Ecto neural progenitor cell (in vitro differentiated cells): Measurements from ENCODE around the gene FOXJ1.

Source experiments
- DNase-seq: peaks from one replicate; pipeline ENCODE4 v3.0.0-alpha.2; 2018; ENCODE audit warnings: low spot score

The FOXJ1 gene

GRCh38 chr17:76123749-76124581 is 17.1 kb downstream of the FOXJ1 start:
- DNase-seq = no peak

DNA sequence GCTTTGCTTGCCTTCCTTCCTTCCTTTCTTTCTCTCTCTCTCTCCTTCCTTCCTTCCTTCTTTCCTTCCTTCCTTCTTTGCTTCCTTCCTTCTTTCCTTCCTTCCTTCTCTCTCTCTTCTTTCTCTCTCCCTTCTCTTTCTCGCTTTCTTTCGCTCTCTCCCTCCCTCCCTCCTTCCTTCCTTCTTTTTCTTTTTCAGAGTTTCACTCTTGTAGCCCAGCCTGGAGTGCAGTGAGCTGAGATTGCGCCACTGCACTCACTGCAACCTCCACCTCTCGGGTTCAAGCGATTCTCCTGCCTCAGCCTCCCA is 17.9 kb downstream of the FOXJ1 start:
- no peak for DNase-seq

DNA sequence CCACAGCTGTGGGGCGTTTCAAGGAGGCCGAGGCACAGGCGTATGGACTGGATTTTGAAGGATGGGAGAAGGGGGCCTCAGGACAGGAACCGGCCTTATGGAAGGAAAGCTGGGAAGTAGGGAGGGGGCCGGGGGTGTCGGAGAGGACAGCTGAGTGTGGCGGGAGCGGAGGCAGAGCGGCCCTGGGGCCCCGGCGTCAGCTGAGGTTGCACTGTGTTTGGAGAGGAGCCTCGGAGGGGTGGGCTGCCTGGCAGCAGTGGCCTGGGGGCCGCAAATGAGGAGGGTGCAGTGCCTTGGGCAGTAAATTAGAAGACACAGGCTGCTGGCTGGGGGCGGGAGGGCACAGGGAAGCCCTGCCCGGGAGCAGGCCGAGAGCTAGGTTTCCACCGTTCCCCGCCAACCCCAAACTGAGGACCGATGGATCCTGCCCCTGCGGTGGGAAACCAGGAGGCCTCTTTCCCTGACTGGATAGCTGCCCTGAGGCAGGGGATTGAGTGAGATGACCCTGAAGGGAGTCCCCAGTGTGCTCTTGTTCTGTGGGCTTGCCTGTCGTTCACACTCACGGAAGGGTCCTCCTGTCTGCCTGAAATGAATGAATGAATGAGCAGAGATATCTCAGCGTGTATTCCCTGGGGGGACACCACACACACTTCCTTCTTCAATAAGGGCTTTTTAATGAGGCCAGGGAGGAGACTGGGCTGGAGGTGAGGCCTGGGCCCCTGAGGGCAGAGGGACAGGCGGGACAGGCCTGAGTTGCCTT is 18.4 kb downstream of the FOXJ1 start:
- DNase-seq = peak; percentile 63

DNA sequence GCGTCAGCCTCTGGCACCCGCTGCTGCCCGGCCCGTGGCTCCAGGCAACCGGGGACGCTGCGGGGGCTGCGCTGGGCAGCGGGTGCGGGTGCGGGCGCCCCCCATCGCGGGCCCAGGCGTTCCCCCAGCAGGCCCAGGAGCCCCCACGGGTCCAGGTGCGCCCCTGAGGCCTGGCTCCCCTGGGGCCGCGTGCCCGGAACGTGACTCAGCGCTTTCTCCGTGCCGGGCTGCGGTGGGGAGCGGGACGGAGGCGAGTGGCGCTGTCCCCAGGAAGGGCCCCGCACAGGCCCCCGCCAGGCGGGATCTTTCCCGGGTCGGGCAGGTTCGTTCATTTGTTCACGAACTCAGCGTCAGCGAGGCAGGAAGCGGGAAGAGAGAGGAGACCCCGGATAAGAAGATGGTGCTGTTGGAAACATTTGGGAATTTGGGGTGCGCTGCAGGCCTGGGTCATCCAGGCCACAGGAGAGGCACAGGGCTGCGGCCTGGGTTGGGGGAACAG is 19.1 kb downstream of the FOXJ1 start:
- peak; percentile 71 for DNase-seq

DNA sequence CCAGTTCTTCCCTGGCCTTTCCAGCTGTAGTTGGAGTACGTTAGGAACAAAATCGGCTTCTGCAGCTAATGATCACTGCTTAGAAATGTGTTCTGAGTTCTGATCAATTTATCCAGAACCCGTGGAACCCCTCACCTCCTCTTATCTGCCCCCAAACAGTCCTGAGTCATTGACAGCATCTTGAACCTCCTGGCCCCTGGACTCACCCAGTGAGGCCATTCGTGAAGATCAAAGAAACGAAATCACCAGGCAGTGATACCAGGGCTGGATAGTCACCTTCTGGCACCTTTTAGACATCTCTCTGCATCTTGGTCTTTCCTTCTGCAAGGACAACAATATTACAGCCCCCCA is 20.4 kb downstream of the FOXJ1 start:
- no peak for DNase-seq

DNA sequence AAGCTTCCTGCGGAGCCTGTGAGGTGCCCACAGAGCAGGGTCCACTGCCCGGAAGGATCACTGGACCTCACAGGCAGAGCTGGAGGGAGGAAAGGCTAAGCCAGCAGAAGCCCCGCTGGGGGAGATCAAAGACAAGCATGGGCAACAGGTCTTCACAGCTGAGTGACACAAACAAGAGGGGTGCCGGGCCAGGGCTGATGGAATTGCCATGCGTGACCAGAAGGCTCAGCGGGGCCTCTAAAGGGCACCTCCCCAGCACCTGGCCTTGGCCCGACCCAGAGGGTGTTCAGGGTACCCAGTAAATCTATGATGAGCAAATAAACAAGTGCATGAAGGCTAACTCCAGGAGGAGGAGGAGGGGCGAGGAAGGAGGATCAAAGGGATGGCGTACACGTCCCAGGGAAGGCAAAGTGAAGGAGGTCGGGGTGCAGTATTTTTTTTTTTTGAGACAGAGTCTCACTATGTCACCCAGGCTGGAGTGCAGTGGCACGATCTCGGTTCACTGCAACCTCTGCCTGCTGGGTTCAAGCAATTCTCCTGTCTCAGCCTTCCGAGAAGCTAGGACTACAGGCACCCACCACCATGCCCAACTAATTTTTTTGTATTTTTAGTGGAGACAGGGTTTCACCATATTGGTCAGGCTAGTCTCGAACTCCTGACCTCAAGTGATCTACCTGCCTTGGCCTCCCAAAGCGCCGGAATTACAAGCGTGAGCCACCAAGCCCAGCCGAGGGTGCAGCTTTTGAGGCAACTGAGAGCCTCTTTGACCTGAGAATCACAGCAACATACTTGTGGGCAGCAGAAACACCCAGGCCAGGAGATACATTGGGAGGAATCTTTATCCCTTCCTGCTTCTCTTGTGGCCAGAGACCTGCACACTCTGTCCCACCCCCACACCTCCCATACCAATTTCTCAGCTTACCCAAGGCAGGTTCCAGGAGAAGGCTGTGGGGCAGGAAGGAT is 21.4 kb downstream of the FOXJ1 start:
- peak; percentile 59 for DNase-seq

DNA sequence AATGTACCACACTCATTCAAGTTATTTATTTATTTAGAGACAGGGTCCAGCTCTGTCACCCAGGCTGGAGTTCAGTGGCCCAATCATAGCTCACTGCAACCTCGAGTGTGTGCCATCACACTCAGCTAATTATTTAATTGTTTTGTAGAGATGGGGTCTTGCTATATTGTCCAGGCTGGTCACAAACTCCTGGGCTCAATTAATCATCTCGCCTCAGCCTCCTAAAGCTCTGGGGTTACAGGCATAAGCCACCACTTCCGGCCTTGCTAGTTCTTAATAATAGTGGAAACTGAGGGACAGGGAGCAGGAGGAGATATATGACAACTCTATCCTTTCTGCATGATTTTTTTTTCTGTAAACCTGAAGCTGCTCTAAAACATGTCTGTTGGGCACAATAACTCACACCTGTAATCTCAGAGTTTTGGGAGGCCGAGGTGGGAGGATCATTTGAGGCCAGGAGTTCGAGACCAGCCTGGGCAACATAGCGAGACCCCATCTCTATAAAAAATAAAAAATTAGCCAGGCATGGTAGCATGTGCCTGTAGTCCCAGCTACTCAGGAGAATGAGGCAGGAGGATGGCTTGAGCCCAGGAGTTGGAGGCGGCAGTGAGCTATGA is 25.8 kb downstream of the FOXJ1 start:
- DNase-seq = no peak

DNA sequence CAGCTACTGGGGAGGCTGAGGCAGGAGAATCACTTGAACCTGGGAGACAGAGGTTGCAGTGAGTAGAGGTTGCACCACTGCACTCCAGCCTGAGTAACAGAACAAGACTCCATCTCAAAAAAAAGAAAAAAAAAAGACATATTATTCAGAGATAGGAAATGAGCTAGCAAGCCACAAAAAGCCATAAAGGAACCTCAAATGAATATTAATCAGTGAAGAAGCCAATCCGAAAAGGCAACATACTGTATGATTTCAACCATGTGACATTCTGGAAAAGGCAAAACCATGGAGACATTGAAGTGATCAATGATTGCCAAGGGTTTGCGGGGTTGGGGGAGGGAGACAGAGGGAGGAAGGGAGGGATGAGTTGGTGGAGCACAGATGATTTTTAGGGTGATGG is 29.1 kb downstream of the FOXJ1 start:
- DNase-seq = no peak

DNA sequence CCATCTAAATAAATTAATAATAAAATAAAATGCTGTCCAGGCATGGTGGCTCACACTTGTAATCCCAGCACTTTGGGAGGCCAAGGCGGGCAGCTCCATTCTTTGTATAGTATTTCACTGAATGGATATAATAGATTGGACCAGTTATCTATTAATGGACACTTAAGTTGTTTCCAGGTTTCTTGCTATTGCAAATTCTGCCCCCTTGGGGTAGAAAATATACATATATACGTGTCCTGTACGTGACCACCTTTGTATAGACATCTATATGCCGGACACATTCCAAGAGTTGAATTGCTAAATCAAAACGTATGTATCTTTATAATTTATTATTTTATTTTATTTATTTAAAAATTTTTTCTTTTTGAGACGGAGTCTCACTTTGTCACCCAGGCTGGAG is 33.5 kb downstream of the FOXJ1 start:
- no peak for DNase-seq

- no peak for DNase-seq
Measured at GRCh38 chr17:76106703-76107102, 34.3 kb downstream of the FOXJ1 start.

DNA sequence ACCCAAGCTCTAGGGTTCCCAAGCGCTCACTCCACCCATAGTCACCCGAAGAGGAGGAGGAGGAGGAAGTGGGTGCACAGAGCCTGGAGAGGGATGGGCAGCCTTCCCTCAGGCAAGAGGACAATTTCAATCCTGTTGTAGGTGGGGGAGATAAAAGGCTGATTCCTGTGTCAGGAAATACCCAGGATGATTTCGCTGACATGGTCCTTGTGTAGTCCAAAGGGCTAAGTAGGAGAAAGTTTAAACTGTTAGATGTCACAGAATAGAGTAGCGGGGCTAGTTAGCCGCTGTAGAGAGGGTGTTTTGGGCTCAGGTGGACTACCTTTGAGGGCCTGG is 36.2 kb downstream of the FOXJ1 start:
- no peak for DNase-seq

DNA sequence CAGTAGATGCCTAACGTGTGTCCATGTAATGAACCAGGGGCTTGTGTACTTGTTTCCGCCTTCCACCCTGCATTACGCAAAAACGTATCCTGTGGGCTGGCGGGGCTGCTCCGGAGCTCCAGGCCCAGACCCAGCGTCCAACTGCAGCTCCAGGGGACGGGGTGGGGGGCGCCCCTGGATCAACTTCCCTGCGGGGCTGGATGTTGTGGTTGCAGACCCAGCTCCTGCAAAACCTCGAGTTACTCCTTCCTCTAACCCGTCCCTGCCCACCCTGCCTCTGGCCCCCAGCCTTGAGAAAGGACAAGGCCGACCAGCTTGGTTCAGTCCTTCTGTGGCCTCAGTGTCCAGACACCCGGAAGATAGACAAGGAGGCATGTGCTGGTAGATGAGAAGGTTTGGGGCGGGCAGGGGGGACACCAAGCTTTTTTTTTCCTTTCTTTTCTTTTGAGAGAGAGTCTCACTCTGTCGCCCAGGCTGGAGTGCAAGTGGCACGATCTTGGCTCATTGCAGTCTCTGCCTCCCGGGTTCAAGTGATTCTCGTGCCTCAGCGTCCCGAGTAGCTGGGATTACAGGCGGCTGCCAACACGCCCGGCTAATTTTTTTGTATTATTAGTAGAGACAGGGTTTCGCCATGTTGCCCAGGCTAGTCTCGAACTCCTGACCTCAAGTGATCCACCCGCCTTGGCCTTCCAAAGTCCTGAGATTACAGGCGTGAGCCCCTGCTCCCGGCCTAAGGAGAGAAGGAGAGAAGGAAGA is 36.7 kb downstream of the FOXJ1 start:
- DNase-seq = no peak

GRCh38 chr17:76103274-76104139 is 37.5 kb downstream of the FOXJ1 start, which contains the start of gene EXOC7:
Gene EXOC7, minus strand, starts transcription at chr17:76103787. Its CDS starts 95 bp downstream, at chr17:76103692.
- DNase-seq = peak; percentile 98

- DNase-seq = no peak
Measured at GRCh38 chr17:76102944-76103273, 38.1 kb downstream of the FOXJ1 start.

GRCh38 chr17:76097716-76098295 is 43.2 kb downstream of the FOXJ1 start:
- DNase-seq = peak; percentile 42

DNA sequence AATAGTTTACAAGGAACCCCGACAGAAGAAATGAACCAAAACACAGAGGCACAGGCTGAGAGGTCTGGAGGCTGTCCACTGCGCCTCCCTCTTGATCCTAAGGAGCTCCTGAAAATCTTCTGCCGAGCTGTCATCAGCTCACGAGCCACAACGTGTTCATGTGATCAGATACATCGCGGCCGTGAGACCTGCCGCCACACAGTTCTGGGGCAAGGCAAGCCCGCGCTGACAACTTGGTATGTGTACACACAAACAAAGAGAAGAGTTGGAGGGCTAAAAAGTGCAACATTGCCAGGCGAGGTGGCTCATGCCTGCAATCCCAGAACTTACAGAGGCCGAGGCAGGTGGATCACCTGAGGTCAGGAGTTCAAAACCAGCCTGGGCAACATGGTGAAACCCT is 45.1 kb downstream of the FOXJ1 start:
- peak; percentile 37 for DNase-seq

GRCh38 chr17:76094046-76094445 is 47.0 kb downstream of the FOXJ1 start:
- no peak for DNase-seq

DNA sequence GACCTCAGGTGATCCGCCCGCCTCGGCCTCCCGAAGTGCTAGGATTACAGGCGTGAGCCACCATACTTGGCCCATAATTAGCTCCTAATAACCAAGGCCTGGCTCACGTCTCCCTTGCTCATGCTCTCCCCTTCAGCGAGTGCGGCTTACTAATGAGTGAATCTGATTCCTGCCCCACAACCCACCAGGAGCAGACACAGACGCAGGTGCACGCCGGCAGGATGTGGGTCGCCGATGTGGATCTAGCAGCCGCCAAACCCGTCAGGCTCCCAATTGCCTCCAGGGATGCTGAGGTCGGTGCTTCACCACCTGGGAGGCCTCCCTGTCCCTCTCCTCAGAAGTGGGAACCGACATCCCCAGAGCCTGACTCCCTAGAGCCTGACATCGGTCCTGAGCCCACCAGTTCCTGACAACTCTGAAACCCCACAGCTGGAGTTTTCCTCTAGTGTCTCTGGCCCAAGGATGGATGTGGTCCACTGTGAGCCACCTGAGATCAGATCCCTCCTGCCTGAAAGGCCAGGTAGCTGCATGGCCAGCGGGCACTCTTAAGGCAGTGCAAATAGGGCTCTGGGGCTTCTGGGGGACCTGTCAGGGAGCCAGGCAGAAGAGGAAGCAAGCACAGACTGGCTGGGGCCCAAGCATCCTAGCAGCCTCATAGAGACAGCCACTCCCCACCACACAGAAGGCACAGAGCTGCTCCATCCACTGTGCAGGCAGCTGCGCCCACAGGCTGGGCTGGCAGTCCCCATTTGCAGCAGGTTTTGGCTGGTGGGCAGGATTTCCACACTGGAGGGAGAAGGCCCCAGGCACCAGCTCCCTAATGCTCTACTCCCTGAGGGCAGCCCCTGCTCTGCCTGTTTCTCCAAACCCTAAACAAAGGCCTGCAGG is 48.3 kb downstream of the FOXJ1 start:
- no peak for DNase-seq
